Right ventricle myocardium inferior (tissue), 1 donor: ENCODE measurements around the gene SLC4A5. TPM values are rescaled to one million over a fixed set of nuclear protein-coding genes. Genes with fewer than 3 reads are reported as not detected.
A peak's percentile ranks its signal among the peaks of the same experiment; 100 is the strongest.
"Not testable (repeated sequence)": the region's sequence is repeated elsewhere in the genome, so short reads cannot be mapped to it uniquely, and the experiment has no call there.

ENCODE experiments used
- ATAC-seq: fragments of 200-7000 bp; cut with Tn5 transposase; one replicate; pipeline ENCODE4 v1.9.1; 2020; ENCODE audit warnings: mild to moderate bottlenecking, moderate library complexity
- DNase-seq: peaks from one replicate; pipeline ENCODE4 v3.0.0; 2021; ENCODE audit errors: missing footprints
- intact Hi-C: fragments of 100-400 bp; cut with DNase I; formaldehyde crosslinking; loops from one replicate; pipeline ENCODE4 v1.11.0; 2022
- total RNA-seq: library from RNA; stranded (reverse); fragmentation: NEBNext Ultra II Directional; extraction: Animal tissue kit (Norgen Biotek cat#: 25700); gene quantifications from one replicate; pipeline ENCODE4 v1.2.1, GENCODE V29; 2021
- donor health status: DM: no; HTN: yes; CAD: no; lungs with severe emphysema.

The SLC4A5 gene
- total RNA-seq, 1 donor from 2014 or later: 1.1 TPM

DNA sequence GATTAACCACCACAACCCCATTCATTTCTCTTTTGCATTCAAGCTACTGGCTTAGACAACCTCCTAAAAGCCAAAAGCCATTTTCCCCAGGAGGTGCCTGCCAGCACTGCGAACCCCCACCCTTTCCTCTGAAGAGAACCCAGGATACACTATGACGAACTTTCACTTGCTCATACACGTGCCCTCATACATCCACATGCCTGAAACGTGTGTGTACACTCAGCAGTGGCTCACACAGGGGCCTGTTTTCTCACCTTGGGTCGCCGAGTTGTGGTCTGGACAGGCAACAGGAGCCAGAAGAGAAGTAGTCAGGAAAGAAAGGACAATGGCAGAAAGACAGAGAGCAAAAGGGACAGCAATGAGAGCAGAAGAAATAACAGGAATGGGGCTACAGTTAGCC is 29.5 kb upstream of the SLC4A5 start:
- intact Hi-C loops: no loop called here
- DNase-seq (no peak), ATAC-seq (no peak)

DNA sequence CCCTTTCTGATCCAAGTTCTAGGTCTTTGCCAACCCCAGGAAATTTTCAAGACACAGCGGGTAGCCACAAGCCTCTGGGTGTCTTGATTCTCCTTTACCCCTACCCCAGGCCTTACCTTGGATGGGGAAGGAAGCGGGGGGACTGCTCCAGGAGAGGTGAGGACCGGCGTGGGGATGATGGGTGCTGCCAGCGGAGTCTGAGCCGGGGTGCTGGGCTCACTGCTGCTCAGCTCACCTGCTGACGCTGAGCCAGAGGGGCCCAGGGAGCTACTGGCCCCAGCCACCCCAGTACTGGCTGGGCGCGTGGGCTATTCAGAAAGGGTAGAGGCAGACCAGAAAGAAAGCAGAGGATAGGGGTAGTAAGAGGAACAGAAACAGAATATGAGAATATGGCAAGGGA is 28.2 kb upstream of the SLC4A5 start:
- ATAC-seq (no peak), DNase-seq (peak; percentile 45)
- intact Hi-C loops: no loop called here

DNA sequence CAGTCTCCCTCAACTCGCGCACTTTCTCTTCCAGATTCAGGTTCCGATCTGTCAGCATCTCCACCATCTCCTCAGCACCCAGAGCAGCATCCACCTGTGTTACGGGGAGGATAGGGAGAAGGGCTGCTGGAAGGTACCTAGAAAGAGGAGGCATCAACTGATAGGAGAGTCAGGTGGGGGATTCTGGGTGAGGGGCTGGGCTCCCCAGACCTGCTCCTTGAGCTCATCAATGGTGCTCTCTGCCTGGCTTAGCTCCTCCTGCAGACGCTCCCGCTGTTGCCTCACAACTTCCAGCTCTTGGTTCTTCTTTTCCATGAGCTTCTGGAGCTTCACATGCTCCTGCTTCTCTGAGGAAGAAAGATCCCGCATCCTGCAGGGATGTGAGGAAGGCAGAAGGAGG is 26.8 kb upstream of the SLC4A5 start:
- ATAC-seq (no peak), DNase-seq (no peak)
- intact Hi-C loops: no loop called here

DNA sequence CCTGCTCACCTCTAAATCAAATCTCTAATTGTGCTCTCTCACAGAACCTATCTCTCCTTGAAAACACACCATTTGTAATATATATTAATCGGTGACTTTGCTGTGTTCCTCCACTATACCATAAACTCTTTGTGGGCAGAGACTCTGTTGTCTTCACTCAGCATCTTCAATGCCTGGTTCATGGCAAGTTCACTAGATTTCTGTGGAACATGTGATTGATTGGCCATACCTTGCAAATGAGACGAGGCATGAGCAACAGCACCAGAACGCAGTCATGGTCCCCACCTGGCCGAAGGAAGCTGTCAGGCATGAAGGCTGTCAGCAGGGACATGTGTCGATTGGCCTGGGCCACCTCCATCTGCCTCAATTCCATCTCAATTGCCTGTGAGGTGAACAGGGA is 25.3 kb upstream of the SLC4A5 start:
- DNase-seq (no peak), ATAC-seq (no peak)
- intact Hi-C loops: no loop called here

DNA sequence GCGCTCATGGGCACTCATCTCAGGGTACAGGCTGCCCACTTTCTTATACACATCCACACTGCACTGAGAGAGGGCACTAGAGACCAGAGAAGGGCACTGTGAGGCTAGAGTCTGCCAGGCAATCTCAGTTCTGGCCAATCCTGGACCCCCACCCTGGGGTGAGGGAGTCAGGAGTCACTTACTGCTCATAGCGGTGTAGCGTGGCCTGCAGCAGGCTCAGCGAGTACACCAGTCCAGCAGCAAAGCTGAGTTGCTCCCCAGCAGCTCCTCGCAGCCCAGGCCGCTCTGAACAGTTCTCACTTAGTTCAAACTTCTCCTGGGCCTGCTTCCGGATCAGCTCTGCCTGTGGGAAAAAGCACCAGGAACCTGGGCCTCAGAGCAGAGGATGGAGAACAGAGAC is 24.6 kb upstream of the SLC4A5 start:
- ATAC-seq (no peak), DNase-seq (peak; percentile 39)
- intact Hi-C loops: no loop called here

DNA sequence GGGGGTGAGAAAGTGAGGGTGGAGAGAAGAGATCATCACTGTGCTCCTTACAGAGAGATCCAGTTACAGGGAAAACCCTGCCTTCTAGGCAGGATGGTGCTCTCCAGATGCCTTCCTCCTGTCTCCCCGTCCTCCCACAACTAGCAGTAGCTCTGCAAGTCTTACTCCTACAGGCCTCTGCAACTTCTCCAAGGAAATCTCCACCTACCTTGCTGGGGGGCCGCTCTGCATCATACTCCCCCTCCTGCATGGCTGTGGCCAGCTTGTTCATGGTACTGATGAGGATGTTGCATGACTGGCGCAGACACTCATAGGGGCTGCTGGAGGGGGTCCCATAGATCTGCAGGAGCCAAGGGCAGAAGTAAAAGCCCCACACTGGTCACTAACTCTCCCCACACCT is 22.8 kb upstream of the SLC4A5 start:
- ATAC-seq (no peak), DNase-seq (peak; percentile 55)
- intact Hi-C loops: no loop called here

DNA sequence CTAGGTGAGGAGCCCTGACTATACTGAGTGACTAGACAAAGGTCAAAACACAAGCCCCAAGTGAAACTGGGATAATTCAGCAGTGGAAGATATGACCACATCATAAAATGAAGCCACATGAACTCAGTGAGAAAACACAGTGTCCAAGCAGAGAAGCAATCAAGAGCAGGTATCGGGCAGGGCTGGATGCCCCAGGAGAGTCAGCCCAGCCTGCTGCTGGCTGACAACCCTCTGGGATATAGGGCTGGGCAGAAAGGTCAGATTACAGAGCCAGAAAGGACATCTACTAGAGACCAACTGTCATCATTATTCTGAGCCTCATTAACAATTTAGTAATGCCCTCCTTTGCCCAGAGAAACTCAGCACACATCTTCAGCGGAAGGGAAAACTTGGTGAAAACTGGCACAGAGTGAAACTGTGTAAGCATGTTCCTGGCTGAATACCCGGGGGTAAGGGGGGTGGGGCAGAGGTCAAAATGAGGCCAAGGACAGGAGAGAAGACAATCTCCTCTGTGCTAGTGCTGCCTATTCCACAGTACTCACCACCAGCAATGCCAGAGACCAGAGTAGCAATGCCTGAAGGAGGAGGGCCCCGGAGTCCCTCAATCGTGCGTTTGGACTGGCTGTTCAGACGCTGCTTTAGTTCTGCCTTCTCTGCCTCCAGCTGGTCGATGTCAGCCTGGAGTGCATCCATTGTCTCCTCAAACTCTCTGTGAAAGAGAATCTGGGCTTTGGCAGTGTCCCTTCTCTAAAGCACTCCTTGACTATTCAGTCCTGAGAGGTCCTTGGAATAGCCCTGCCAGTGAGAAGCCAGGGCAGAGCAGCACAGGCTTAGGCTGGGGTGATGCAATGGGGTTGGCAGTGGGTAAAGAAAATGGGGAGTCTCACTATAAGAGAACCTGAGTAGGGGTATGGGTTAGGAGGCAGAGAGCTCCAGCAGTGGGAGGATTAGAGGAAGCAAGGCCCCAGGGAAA is 21.6 kb upstream of the SLC4A5 start:
- DNase-seq (no peak), ATAC-seq (peak; percentile 64)
- intact Hi-C loops: no loop called here

DNA sequence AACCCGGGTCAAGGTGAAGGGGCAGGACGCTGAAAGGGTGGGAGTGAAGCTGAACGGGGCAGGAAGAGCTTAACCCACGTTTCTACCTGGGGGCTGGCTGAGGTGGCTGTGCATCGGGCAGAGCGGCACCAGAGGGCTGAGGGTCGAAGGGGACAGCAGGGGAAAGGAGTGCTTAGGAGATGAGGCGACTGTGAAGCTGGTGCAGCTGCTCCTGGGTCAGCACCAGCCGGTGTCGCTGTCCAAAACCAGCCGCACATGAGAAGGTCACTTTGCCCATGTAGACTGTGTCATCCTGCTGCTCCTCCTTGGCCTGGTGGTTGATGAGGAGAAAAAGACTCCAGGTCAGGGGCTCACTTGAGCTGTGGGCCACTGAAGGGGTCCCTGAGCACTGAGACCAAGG is 18.1 kb upstream of the SLC4A5 start:
- no peak for DNase-seq
- ATAC-seq: no peak
- intact Hi-C loops: no loop called here

DNA sequence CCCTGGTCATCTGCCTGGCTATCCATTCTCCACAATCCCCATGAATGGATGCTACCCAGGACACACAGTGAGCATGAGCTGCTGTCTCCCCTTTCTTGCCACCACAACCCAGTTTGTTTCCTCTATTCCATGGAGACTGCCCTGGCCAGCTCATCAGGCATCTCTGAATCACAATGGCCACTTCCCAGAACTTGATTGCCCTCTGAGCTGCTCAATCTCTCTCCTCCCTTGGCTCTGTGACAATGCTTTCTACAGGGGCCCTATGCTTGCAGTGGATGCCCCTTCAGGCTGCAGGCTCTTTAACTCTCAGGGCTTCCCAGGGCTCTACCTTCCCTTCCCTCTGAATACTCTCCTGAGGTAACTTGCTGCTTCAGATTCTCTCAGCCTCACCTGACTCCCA is 14.4 kb upstream of the SLC4A5 start:
- intact Hi-C loops: no loop called here
- no peak for DNase-seq
- ATAC-seq: no peak

DNA sequence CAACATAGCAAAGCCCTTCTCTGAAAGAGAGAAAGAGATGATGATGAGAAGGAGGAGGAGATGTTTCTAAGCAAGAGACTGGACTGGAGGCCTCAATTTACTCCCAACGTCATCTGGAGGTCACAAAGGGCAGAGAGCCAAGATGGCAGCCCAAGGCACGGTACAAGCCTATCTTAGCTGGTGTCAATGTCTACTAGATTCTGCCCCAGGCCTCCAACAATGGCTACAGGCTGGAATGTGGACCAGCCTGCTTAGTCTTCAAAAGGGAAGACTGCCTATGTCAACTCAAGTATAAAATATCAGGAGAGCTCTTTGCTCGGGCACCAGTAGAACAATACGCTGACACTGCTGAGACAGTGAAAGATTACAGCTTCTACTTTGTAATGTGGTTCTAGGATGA is 6.7 kb upstream of the SLC4A5 start:
- DNase-seq (no peak), ATAC-seq (no peak)
- intact Hi-C loops: no loop called here

DNA sequence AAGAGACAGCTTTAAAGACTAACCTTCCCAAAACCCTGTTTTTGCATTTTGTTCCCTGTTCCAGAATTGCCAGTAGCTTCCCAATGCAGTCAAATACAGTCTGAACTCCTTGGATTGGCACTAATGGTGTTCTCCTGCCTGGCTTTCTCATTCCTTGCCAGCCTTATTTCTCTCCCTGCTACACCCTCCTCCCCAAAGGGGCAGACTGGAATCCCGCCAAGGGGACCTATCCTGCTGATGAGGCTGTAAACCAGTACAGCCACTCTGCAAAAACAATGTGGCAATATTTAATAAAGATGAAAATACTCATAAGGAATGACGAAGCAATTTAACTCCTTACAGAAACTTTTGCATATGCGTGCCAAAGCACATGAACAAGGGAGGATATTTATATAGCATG is 4.5 kb upstream of the SLC4A5 start:
- ATAC-seq (no peak), DNase-seq (no peak)
- intact Hi-C loops: no loop called here

DNA sequence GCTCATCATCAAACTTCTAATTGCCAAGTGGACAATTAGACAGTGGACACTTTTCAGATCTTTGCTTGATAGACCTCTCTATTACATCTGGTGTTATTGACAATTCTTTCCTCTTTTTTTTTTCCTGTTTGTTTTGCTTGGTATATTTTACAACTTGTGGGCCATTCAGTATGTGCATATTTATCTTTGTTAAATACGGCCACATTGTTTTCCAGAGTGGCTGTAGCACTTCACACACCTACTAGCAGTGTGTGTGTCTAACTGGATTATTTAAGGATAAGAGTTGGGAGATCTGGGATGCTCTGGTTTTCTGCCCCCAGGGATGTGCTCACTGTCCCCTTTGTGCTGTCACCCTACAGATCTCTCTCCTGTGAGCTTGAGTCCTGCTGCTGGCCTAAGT is 4.1 kb upstream of the SLC4A5 start:
- intact Hi-C loops: no loop called here
- no peak for ATAC-seq
- no peak for DNase-seq

DNA sequence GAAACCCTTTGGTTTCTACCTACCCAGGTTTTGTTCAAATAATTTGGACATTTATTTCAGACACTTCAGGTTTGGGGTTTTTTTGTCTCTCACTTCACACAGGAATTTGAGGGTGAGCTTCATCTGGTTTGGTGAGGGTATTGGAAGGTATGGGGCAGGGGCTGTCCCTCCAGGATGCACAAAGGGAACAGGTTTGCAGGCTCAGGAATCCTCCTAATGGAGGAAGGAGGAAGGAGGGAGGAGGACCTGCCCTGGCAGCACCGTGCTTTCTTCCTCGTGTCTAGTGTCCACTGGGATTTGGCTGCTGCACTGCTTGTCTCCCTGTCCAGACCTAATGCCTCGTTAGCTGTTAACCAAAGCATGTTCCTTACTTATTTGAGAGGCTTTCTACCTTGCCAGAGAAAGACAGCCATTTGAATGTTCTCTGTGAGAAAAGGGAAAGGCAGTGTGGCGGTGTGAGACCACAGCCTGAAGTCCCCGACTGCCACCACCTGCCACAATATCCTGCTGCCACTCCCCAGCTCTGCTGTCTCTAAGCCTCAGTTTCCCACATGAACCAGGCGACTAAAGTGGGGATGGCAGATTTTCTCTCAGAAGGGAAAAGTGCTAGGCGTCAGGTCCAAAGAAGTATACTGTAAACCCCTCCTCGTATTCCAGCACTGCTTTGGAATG is 2.2 kb upstream of the SLC4A5 start:
- intact Hi-C loops: no loop called here
- ATAC-seq (no peak), DNase-seq (no peak)

DNA sequence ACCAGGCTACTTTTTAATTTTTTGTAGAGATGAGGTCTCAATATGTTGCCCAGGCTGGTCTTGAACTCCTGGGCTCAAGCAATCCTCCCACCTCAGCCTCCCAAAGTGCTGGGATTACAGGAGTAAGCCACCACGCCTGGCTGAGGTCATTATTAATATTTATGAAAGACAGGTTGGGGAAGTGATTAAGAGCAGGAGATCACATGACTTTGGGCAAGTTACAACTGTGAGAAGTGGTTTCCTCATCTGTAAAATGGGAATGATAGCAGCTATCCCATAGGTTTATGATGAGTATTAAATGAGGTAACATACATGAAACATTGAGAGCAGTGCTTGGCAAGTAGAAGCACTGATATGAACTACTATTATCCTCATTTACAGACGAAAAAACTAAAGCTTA is 7.0 kb downstream of the SLC4A5 start:
- DNase-seq, ATAC-seq: not testable (repeated sequence)
- intact Hi-C loops: loop anchor here (5.0 to 10.0 kb wide), 4 partner anchors 56 to 651 kb away; partner anchors contain the start of gene STAMBP

DNA sequence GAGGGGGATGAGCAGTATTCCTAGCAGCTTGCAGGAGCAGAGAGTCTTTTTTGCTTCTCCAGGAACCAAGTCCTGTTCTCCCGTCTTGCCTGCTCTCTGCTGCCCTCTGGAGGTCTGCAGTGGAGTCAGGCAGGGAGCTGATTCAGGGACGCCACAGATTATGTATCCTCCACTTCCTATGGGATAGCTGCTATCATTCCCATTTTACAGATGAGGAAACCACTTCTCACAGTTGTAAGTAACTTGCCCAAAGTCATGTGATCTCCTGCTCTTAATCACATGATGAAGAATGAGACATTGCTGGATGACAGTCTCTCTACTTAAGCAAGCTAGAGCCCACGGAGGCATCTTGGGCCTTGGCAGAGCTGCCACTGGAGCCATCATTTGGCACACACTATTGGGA is 8.3 kb downstream of the SLC4A5 start:
- ATAC-seq: peak; percentile 80
- intact Hi-C loops: loop anchor here (5.0 to 10.0 kb wide), 5 partner anchors 57 to 650 kb away; partner anchors contain the start of gene STAMBP

DNA sequence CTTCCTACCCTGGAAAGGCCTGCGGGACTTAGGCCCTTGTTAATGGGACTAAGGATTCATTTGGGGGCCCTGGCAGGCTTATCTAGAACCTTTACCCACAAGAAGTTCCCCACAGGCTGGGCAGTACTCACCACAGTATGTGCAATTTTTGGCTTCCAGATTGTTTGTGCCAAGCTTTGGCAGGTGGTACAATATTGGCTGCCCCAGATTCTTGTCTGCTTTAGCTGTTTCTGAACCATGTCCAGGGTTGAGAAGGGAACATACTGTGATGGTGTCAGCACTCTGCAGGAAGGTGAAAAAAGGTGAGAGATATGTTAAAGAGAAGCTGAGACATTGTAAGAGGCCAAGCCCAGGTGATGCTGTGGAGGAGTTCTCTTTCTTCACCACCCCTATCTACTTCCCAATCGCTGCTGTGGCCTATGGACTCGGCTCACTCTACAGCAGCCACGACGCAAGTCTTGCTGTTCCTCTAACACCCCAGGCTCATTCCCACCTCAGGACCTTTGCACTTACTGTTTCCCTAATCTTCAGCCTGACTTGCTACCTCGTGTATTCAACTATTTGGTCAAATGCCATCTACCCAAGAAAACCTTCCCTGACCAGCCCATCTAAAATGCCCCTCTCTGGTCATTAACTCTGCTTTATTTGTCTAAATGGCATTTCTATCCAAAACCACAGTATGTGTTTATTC is 9.2 kb downstream of the SLC4A5 start:
- ATAC-seq (peak; percentile 49), DNase-seq (no peak)
- intact Hi-C loops: loop anchor here (5.0 to 10.0 kb wide), 3 partner anchors 253 to 649 kb away; partner anchors contain the start of gene STAMBP

More for the DNA sequence above, 8.3 kb downstream of the SLC4A5 start:
- peak; percentile 78 for DNase-seq

DNA sequence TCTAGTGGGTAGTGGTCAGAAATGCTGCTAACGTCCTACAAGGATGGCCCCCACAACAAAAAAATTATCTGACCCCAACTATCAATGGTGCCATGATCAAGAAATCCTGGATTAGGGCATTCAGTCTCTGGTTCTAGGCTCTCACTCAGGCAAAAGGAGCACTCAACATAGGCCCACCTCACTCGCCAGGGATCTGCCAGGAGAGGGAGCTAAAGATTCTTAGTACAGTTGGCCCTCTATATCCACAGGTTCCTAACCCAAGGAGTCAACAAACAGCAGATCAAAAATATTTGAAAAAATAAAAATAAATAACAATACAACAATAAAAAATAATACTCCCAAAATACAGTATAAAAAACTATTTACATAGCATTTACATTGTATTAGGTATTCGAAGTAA is 10.0 kb downstream of the SLC4A5 start:
- DNase-seq (no peak), ATAC-seq (no peak)
- intact Hi-C loops: loop anchor here (5.0 to 10.0 kb wide), 3 partner anchors 254 to 648 kb away; partner anchors contain the start of gene STAMBP

DNA sequence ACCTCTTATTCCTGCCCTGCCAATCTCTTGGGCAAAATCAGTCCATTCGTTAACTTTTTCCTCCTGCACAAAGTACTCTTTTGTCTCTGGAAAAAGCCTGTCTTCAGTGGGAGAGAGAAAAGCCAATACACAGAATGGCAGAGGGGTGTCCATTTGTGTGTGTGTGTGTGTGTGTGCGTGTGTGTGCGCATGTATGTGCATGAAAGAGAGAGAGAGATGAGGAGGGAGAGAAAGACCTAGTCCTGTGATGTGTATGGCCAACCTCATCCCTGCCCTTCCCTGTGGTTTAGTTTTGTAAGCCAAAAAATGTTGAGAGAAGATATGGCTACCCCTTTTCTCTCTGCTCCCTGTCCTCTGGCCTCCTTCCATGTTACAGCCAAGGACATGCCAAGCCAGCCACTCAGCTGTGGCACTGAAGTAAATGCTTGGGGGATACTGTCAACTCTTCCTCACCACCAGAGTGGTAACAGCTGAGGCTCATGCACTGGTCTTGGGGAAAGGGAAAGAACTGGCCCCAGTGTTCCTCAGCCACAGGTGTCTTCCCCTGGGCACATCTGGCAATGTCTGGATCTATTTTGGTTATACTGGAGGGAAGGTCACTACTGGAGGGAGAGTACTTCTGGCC is 10.6 kb downstream of the SLC4A5 start:
- DNase-seq (no peak), ATAC-seq (no peak)
- intact Hi-C loops: loop anchor here (5.0 to 10.0 kb wide), 3 partner anchors 255 to 648 kb away; partner anchors contain the start of gene STAMBP

DNA sequence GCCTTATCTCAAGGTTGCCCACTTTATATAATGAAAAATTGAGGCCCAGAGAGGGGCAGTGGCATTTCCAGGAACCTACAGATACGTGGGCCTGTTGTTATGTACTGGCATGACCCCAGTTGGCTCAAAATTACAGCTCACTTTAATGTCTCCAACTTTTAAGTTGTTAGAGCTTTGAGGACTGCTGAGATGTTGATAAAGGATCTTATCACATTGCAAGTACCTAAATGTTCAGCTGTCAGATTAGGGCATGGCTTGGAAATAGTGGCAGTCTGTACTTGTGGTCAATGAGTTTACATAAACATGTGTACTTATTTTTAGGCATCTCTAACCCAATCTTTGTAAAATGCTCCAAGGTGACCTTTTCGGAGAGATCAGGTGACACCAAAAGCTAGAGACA is 14.6 kb downstream of the SLC4A5 start:
- DNase-seq: no peak
- intact Hi-C loops: no loop called here
- no peak for ATAC-seq
